ENCODE data around the gene KRT73.

The KRT73 gene

DNA sequence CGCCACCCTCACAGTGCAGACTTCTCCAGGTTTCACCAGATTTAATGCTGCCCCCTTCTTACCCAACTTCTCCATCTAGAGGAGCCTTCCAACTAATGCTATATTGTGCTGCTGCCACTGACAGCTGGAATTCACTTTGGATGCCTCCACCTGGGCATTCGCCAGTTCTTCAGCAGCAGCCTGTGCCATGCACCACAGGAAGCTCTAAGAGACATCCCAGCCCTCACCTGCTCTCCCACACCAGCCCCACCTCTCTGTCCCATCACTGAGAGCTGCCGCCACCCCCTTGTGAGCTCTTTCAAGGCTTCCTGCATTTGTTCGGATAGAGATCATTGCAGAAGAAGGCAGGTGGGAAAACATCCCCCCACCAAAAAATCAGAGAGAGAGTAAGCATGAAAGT lies 38.3 kb upstream of the KRT73 start:
- TF ChIP-seq, protein P1, sequence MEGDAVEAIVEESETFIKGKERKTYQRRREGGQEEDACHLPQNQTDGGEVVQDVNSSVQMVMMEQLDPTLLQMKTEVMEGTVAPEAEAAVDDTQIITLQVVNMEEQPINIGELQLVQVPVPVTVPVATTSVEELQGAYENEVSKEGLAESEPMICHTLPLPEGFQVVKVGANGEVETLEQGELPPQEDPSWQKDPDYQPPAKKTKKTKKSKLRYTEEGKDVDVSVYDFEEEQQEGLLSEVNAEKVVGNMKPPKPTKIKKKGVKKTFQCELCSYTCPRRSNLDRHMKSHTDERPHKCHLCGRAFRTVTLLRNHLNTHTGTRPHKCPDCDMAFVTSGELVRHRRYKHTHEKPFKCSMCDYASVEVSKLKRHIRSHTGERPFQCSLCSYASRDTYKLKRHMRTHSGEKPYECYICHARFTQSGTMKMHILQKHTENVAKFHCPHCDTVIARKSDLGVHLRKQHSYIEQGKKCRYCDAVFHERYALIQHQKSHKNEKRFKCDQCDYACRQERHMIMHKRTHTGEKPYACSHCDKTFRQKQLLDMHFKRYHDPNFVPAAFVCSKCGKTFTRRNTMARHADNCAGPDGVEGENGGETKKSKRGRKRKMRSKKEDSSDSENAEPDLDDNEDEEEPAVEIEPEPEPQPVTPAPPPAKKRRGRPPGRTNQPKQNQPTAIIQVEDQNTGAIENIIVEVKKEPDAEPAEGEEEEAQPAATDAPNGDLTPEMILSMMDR (IDR thresholded peaks at IDR 0.05; ENCODE audit: extremely low read depth, missing control alignments): no peak
- DNase-seq (ENCODE audit: low spot score): no peak

DNA sequence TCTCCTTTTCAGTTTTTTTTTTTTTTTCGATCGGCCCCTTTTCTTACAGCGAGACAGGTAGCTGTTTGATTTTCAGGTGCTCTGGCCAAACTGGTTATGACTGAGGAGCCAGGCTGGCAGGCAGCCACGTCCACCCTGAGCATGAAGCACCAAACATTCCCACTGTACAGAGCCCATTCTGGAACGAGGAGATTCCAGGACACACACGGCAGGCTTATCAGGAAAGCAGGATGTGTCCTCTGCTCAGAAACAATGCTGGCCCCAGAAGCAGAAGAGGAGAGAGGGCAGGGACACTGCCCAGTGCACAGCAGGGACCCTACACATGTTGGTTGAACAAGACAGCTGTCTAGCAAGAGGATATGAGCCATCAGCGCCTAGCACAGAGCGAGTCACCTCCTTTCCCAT lies 37.4 kb upstream of the KRT73 start:
- DNase-seq (ENCODE audit: low spot score): no peak
- TF ChIP-seq, protein P1 (IDR thresholded peaks at IDR 0.05; ENCODE audit: extremely low read depth, missing control alignments): no peak

DNA sequence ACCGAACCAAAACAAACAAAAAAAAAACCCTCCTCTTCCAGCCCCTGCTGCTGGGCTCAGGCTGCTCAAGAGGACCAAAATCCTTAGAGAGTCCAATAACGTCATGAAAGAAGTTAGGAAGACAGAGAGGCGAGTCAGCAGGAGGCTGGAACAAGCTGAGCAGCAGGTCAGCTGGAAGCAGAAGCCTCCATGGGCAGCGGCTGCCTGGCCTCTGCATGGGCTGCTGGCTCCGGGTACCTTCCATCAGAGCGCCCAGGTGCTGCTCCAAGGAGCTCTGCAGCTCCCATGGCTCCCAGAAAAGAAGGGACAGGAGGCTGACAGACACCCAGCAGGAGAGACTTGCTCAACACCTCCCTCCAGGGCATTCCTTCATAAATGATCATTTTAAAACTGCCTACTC lies 36.9 kb upstream of the KRT73 start:
- TF ChIP-seq, protein P1 (IDR thresholded peaks at IDR 0.05; ENCODE audit: extremely low read depth, missing control alignments): no peak
- DNase-seq (ENCODE audit: low spot score): no peak

DNA sequence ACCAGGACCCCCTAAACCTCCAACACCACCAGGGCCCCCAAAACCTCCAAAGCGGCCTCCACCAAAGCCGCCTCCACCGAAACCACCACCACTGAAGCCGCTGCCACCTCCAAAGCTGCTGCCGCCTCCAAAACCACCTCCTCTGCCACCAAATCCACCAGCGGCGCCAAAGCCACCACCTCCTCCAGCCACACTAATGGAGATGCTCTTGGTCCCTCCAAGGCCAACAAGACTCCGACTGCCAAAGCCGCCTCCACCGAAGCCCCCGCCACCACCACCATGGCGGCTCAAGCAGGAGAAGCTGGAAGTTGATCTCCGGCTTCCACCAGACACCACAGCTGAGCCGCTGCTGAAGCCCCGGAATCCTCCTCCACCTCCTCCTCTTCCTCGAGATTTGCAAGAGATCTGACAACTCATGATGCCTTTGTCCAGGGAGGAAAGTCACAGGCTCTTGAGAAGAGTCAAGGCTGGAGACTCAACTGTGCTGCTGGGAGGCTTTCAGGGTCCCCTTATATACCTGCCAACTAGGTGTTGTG lies 33.4 kb upstream of the KRT73 start, which contains the start of gene KRT2:
TSS of gene KRT2 (minus strand) at position 486 of the 536 bp plus-strand sequence. CDS start at position 417, 69 bp downstream.
- TF ChIP-seq, protein P1 (IDR thresholded peaks at IDR 0.05; ENCODE audit: extremely low read depth, missing control alignments): no peak
- DNase-seq (ENCODE audit: low spot score): no peak

DNA sequence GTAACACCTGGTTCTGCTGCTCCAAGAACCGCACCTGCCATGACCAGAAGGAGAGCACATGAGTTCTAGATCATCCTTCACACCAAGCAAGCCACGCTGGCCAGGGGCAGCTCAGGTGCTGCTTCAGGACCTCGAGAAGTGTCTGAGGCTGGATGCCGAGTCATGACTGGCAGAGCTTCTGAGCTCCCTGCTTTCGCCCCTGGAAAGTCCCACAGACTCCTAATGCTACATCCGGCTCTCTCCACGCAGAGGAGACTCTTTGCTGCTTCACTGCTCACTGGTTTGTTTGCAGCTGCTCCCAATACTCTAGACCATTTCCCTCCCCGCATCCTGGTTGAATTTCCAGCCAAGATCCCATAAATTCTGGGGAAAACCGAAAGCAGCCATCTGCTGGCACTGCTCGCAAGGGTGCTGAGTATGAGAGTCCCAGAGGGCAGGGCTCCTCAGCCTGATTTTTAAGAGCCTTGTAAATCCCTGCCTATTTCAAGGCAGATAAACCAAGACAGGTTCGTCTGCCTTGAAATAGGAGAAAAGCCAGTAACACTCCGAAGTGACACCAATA lies 32.2 kb upstream of the KRT73 start:
- TF ChIP-seq, protein P1 (IDR thresholded peaks at IDR 0.05; ENCODE audit: extremely low read depth, missing control alignments): no peak
- DNase-seq (ENCODE audit: low spot score): no peak

DNA sequence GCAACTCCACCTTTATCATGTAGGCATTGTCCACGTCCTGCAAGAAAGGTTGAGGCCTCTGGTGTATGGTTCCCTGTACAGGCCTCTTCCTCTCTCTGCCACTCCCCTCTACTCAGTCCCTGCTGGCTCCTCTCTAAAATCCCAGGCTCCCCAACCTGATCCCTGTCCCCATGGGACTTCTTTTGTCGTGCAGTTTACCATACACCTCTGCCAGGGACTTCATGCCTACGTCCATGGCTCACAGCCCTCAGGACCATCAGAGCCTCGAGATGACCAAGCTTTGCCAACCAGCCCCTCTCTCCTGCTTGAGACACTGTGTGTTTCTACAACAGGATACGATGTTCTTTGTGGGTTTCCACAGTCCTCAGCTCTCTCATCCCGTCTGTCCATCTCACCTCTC lies 30.7 kb upstream of the KRT73 start:
- TF ChIP-seq, protein P1 (IDR thresholded peaks at IDR 0.05; ENCODE audit: extremely low read depth, missing control alignments): no peak
- DNase-seq (ENCODE audit: low spot score): no peak

DNA sequence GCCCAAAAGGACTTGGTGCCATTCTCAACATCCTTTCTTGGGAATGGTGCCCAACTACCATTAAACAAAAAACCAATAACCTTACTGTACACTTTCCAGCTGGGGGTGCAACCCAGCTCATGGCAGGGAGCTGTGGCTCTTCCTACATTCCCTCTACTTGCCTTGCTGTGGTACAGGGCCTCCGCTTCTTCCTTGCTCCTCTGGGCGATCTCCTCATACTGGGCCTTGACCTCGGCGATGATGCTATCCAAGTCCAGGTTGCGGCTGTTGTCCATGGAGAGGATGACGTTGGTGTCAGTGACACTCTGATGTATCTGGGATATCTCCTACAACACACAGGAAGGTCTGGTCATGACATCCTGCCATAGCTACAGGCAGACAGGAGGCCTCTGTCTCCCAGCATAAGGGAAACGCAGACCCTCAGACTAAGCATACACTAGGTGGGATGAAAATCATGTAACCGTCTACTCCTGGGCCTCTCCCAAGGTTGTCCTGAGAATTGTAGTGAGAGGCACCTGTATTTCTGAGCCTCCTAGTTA lies 29.7 kb upstream of the KRT73 start:
- TF ChIP-seq, protein P1 (IDR thresholded peaks at IDR 0.05; ENCODE audit: extremely low read depth, missing control alignments): no peak
- DNase-seq (ENCODE audit: low spot score): no peak
